Smooth muscle cell (in vitro differentiated cells): ENCODE measurements around the gene IL4R. TPM values are rescaled to one million over a fixed set of nuclear protein-coding genes. Genes with fewer than 3 reads are reported as not detected.

Source experiments
- DNase-seq: peaks from one replicate; lab custom pipeline; 2025; ENCODE audit not compliant: unreplicated experiment; lab: John Stamatoyannopoulos, UW
- H2AFZ ChIP-seq: fragments of 200-600 bp; sonication (generic); 2 replicates; pipeline ENCODE4 v1.6.0; 2016; ENCODE audit warnings: antibody characterized with exemption, low read depth, mild to moderate bottlenecking
- H3F3A ChIP-seq: fragments of 200-600 bp; sonication (generic); 2 replicates; pipeline ENCODE4 v1.6.0; 2017; ENCODE audit warnings: antibody characterized with exemption, low read depth
- H3K27ac ChIP-seq: fragments of 200-600 bp; sonication (generic); 2 replicates; pipeline ENCODE4 v1.5.1; 2016; ENCODE audit warnings: low read depth, mild to moderate bottlenecking
- H3K27me3 ChIP-seq: fragments of 200-600 bp; sonication (generic); 2 replicates; pipeline ENCODE4 v1.6.1; 2016; ENCODE audit warnings: low read depth, mild to moderate bottlenecking
- H3K36me3 ChIP-seq: fragments of 200-600 bp; sonication (generic); 2 replicates; pipeline ENCODE4 v1.5.1; 2016; ENCODE audit warnings: low read depth
- H3K4me1 ChIP-seq: fragments of 200-600 bp; sonication (generic); 2 replicates; pipeline ENCODE4 v1.5.1; 2016; ENCODE audit warnings: low read depth
- H3K4me2 ChIP-seq: fragments of 200-600 bp; sonication (generic); 2 replicates; pipeline ENCODE4 v1.6.0; 2016; ENCODE audit warnings: mild to moderate bottlenecking
- H3K4me3 ChIP-seq: fragments of 200-600 bp; sonication (generic); 2 replicates; pipeline ENCODE4 v1.5.1; 2016; ENCODE audit warnings: mild to moderate bottlenecking
- H3K79me2 ChIP-seq: fragments of 200-600 bp; sonication (generic); 2 replicates; pipeline ENCODE4 v1.6.0; 2016; ENCODE audit warnings: low read depth, mild to moderate bottlenecking
- H3K9ac ChIP-seq: fragments of 200-600 bp; sonication (generic); 2 replicates; pipeline ENCODE4 v1.6.0; 2016; ENCODE audit warnings: low read depth
- H3K9me3 ChIP-seq: fragments of 200-600 bp; sonication (generic); replicated peaks from 2 replicates; pipeline ENCODE4 v1.5.1; 2016; ENCODE audit warnings: low read depth
- H4K20me1 ChIP-seq: fragments of 200-600 bp; sonication (generic); 2 replicates; pipeline ENCODE4 v1.6.0; 2016; ENCODE audit warnings: low read depth
- CTCF ChIP-seq: fragments of 200-600 bp; sonication (generic); IDR thresholded peaks from 2 replicates; pipeline ENCODE4 v1.5.1; 2017; ENCODE audit warnings: borderline replicate concordance, mild to moderate bottlenecking, antibody characterized with exemption; ENCODE audit not compliant: insufficient read depth, poor library complexity, severe bottlenecking
- WGBS: methylation state at CpG from one replicate; pipeline ENCODE4 v1.1.7; 2016; ENCODE audit warnings: low lambda C conversion rate; 5-methylcytosine and 5-hydroxymethylcytosine counted together
- polyA plus RNA-seq: library from polyadenylated mRNA; unstranded; fragments of >200 nt; fragmentation: Nextera tagmentation; extraction: Ambion mirVana; gene quantifications from 2 replicates; pipeline ENCODE4 v1.2.1, GENCODE V29; 2016
- total RNA-seq: library from RNA; depleted of rRNA; stranded (reverse); fragments of >200 nt; gene quantifications from 2 replicates; pipeline ENCODE4 v1.2.3, GENCODE V29; 2014

IL4R gene
- total and polyA plus RNA-seq, 2 experiments from 2014 or later, result 13.4 to 24.0 TPM

- Histone ChIP-seq H2AFZ (no peak overlapping the region), H3K27ac (no peak overlapping the region), H3K4me3 (no peak overlapping the region), H4K20me1 (no peaks in the 10 kb centered on the region), H3K9ac (no peak overlapping the region), H3K4me2 (no peak overlapping the region), H3K9me3 (no peaks in the 10 kb centered on the region), H3K79me2 (no peaks in the 10 kb centered on the region), H3K4me1 (no peaks in the 10 kb centered on the region), H3K36me3 (no peaks in the 10 kb centered on the region), H3F3A (no peaks in the 10 kb centered on the region), H3K27me3 (no peaks in the 10 kb centered on the region)
- WGBS, result 92% methylated on average over 4 of the region's 4 CpGs
- DNase-seq, result no peak
- no peak for TF ChIP-seq CTCF
Measured at GRCh38 chr16:27377666-27378485, 64.1 kb downstream of the IL4R start.

GRCh38 chr16:27378871-27379481 lies 65.2 kb downstream of the IL4R start:
- H3K79me2 ChIP-seq, result no peaks in the 10 kb centered on the region
- no peak overlapping the region for H3K9ac ChIP-seq
- no peaks in the 10 kb centered on the region for H3K27me3 ChIP-seq
- H3K9me3 ChIP-seq, result no peaks in the 10 kb centered on the region
- H2AFZ ChIP-seq, result no peak overlapping the region
- no peaks in the 10 kb centered on the region for H3K4me1 ChIP-seq
- no peak overlapping the region for H3K27ac ChIP-seq
- TF ChIP-seq CTCF, result no peak
- H3K36me3 ChIP-seq, result no peaks in the 10 kb centered on the region
- no peak overlapping the region for H3K4me3 ChIP-seq
- H4K20me1 ChIP-seq, result no peaks in the 10 kb centered on the region
- no peaks in the 10 kb centered on the region for H3F3A ChIP-seq
- no peak overlapping the region for H3K4me2 ChIP-seq
- 62% methylated on average over 11 of the region's 11 CpGs for WGBS
- no peak for DNase-seq

- no peak for DNase-seq
- no peaks in the 10 kb centered on the region for H3K9me3 ChIP-seq
Measured at GRCh38 chr16:27379919-27380318, 66.1 kb downstream of the IL4R start.

More at GRCh38 chr16:27379919-27380318, 66.1 kb downstream of the IL4R start:
- Histone ChIP-seq H3F3A (no peaks in the 10 kb centered on the region), H4K20me1 (no peaks in the 10 kb centered on the region), H3K27me3 (no peaks in the 10 kb centered on the region), H3K36me3 (no peaks in the 10 kb centered on the region), H3K9ac (no peak overlapping the region), H2AFZ (no peak overlapping the region), H3K79me2 (no peaks in the 10 kb centered on the region), H3K4me3 (no peak overlapping the region), H3K27ac (no peak overlapping the region), H3K4me1 (no peaks in the 10 kb centered on the region), H3K4me2 (no peak overlapping the region)
- WGBS, result 97% methylated on average over 9 of the region's 9 CpGs
- no peak for TF ChIP-seq CTCF
